Stimulated activated CD4-positive, alpha-beta T cell treated with anti-CD3 and anti-CD28 coated beads, Interleukin-4, amount 100 ng/mL, for 1 hour (primary cell): Measurements from ENCODE around the gene CLTA.
"Not testable (repeated sequence)": the region's sequence is repeated elsewhere in the genome, so short reads cannot be mapped to it uniquely, and the experiment has no call there.

Experiments
- DNase-seq: peaks from one replicate; pipeline ENCODE4 v3.0.0-alpha.2; 2020

Gene CLTA

GRCh38 chr9:36191686-36192085 lies 965 bp downstream of the CLTA start:
- DNase-seq: no peak

- no peak for DNase-seq
Measured at GRCh38 chr9:36192196-36192595, 1.5 kb downstream of the CLTA start.

- DNase-seq: no peak
Measured at GRCh38 chr9:36193023-36193422, 2.3 kb downstream of the CLTA start.

- no peak for DNase-seq
Measured at GRCh38 chr9:36194326-36195000, 3.7 kb downstream of the CLTA start.

- no peak for DNase-seq
Measured at GRCh38 chr9:36204906-36205547, 14.3 kb downstream of the CLTA start.

- no peak for DNase-seq
Measured at GRCh38 chr9:36207016-36207415, 16.3 kb downstream of the CLTA start.

GRCh38 chr9:36207546-36208012 lies 16.9 kb downstream of the CLTA start:
- DNase-seq: no peak

- DNase-seq: no peak
Measured at GRCh38 chr9:36208521-36209253, 18.0 kb downstream of the CLTA start.

GRCh38 chr9:36210722-36211121 lies 20.0 kb downstream of the CLTA start:
- DNase-seq: no peak

GRCh38 chr9:36211510-36211909 lies 20.8 kb downstream of the CLTA start:
- no peak for DNase-seq

- no peak for DNase-seq
Measured at GRCh38 chr9:36213387-36213786, 22.7 kb downstream of the CLTA start.

GRCh38 chr9:36213989-36214388 lies 23.3 kb downstream of the CLTA start:
- DNase-seq: no peak

- no peak for DNase-seq
Measured at GRCh38 chr9:36214571-36214970, 23.9 kb downstream of the CLTA start.

- no peak for DNase-seq
Measured at GRCh38 chr9:36217256-36217968, 26.7 kb downstream of the CLTA start.

- DNase-seq: no peak
Measured at GRCh38 chr9:36218011-36218410, 27.3 kb downstream of the CLTA start.

- no peak for DNase-seq
Measured at GRCh38 chr9:36218411-36218901, 27.7 kb downstream of the CLTA start.

- DNase-seq: no peak
Measured at GRCh38 chr9:36221667-36222066, 30.9 kb downstream of the CLTA start.

- no peak for DNase-seq
Measured at GRCh38 chr9:36222449-36222848, 31.7 kb downstream of the CLTA start.

- no peak for DNase-seq
Measured at GRCh38 chr9:36237230-36237629, 46.5 kb downstream of the CLTA start.

GRCh38 chr9:36239205-36239604 lies 48.5 kb downstream of the CLTA start:
- not testable (repeated sequence) for DNase-seq

GRCh38 chr9:36239675-36240074 lies 49.0 kb downstream of the CLTA start:
- not testable (repeated sequence) for DNase-seq

- no peak for DNase-seq
Measured at GRCh38 chr9:36245906-36246305, 55.2 kb downstream of the CLTA start.

- DNase-seq: no peak
Measured at GRCh38 chr9:36247356-36247755, 56.6 kb downstream of the CLTA start.
